Stimulated activated CD4-positive, alpha-beta T cell treated with anti-CD3 and anti-CD28 coated beads, TNF-alpha, amount 100 ng/mL, for 1 hour (primary cell): ENCODE data around the gene FMO4.
"Not testable (repeated sequence)": the region's sequence is repeated elsewhere in the genome, so short reads cannot be mapped to it uniquely, and the experiment has no call there.

Source experiments
- DNase-seq, 3 donors: peaks; one replicate each; pipeline ENCODE4 v3.0.0-alpha.2; 2020; ENCODE audit warnings: low read depth in 3 of 3, low spot score in 1 of 3

FMO4 gene

GRCh38 chr1:171329251-171329650 is 15.3 kb downstream of the FMO4 start:
- DNase-seq, result no peak

DNA sequence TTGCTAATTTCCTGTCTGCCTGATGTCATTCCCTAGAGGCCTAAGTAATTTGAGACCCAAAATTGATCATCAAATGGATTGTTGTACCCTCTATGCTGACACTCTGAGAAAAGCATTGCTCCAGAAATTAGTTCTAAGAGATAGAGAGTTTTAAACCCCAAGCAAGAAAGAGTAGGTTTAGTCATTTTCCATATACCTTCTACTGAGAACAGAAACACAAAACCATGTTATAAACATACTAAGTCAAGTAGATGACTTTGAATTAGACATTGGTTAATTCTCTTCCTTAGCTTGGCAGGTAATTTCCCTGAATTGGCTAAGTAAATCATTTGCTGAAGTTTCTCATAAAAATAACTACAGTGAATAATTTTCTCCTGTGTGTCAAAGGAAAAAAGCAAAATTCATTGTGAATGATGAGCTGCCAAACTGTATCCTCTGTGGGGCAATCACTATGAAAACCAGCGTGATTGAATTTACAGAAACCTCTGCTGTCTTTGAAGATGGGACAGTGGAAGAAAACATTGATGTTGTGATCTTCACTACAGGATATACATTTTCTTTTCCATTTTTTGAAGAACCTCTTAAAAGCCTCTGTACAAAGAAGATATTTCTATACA is 20.1 kb downstream of the FMO4 start:
- DNase-seq, result no peak

- no peak for DNase-seq
Measured at GRCh38 chr1:171335964-171336363, 22.0 kb downstream of the FMO4 start.

- DNase-seq, result not testable (repeated sequence)
Measured at GRCh38 chr1:171339345-171339744, 25.4 kb downstream of the FMO4 start.

- no peak for DNase-seq
Measured at GRCh38 chr1:171343727-171344472, 29.9 kb downstream of the FMO4 start.

DNA sequence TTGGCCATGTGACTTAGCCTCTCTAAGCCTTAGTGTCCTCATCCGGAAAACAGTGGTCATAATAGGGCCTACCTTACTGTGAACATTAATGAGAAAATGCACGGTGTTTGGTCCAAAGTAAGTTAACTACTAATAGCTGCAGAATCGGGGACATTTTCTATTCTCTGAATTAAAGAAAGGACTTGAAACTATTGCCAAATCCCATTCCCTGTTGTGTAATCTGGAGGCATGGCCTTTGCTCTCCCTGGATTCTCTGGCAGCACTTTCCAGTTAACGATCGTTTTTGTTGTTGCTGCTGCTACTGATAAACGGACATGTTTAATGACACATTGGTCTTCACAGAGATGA is 30.5 kb downstream of the FMO4 start:
- DNase-seq, result no peak

- no peak for DNase-seq
Measured at GRCh38 chr1:171345536-171345935, 31.6 kb downstream of the FMO4 start.

DNA sequence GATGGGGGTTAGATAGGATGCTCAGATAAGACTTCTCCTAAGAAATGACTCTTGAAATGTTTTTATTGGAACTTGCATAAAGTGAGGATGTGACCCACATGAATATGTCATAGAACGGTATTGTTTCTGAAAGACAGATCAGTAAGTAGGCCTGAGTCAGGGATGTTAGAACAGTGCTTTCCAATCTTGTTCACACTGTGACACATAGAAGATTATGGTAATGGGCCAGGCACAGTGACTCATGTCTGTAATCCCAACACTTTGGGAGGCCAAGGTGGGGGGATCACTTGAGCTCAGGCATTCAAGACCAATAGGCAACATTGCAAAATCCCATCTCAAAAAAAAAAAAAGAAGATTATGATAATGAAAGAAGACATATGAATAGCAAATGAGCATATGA is 32.9 kb downstream of the FMO4 start:
- no peak for DNase-seq

- no peak for DNase-seq
Measured at GRCh38 chr1:171350594-171350993, 36.6 kb downstream of the FMO4 start.

DNA sequence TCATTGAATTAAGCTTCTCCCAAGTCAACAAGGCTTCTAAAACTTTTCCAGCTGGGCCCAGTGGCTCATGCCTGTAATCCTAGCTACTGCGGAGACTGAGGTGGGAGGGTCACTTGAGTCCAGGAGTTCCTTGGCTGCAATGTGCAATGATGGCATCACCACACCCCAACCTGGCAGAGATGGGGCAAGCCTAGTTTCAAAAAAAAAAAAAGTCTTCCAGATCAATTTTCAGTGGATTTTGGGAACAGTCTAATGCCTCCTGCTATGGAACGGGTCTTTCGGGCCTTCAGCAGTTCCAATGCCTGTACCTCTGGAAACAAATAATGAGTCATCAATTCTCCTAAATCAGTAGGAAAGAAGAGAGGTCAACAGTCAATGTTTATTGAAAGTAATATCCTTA is 38.0 kb downstream of the FMO4 start:
- no peak for DNase-seq

- no peak for DNase-seq
Measured at GRCh38 chr1:171352554-171352953, 38.6 kb downstream of the FMO4 start.

GRCh38 chr1:171355727-171356126 is 41.7 kb downstream of the FMO4 start:
- DNase-seq, result no peak

DNA sequence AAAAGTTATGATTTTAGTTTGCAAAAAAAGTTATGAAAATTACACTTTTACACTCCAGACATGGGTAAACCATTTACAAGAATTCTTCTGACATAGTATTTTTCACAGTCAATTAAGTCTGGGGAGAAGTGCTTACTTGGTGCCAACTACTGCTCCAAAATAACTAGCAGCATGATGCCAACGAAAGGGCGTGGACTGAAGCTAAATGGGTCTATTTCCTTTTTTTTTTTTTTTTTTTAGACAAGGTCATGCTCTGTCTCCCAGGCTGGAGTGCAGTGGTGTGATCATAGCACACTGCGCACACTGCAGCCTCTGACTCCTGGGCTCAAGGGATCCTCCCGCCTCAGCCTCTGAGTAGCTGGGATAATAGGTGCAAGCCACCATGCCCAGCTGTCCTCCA is 43.2 kb downstream of the FMO4 start:
- DNase-seq, result no peak

DNA sequence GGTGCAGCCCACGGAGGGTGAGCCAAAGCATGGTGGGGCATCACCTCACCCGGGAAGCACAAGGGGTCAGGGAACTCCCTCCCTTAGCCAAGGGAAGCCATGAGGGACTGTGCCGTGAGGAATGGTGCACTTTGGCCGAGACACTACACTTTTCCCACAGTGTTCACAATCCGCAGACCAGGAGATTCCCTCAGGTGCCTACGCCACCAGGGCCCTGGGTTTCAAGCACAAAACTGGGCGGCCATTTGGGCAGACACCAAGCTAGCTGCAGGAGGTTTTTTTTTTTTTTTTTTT is 45.3 kb downstream of the FMO4 start:
- DNase-seq, result not testable (repeated sequence)

DNA sequence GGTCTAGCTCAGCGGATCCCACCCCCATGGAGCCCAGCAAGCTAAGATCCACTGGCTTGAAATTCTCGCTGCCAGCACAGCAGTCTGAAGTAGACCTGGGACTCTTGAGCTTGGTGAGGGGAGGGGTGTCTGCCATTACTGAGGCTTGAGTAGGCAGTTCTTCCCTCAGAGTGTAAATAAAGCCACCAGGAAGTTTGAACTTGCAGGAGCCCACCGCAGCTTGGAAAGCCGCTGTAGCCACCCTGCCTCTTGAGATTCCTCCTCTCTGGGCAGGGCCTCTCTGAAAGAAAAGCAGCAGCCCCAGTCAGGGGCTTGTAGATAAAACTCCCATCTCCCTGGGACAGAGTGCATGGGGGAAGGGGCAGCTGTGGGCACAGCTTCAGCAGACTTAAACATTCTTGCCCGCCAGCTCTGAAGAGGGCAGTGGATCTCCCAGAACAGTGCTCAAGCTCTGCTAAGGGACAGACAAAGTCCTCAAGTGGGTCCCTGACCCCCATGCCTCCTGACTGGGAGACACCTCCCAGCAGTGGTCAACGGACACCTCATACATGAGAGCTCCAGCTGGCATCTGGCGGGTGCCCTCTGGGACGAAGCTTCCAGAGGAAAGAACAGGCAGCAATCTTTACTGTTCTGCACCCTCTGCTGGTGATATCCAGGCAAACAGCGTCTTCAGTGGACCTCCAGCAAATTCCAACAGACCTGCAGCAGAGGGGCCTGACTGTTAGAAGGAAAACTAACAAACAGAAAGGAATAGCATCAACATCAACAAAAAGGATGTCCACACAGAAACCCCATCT is 45.9 kb downstream of the FMO4 start:
- DNase-seq, result not testable (repeated sequence)

DNA sequence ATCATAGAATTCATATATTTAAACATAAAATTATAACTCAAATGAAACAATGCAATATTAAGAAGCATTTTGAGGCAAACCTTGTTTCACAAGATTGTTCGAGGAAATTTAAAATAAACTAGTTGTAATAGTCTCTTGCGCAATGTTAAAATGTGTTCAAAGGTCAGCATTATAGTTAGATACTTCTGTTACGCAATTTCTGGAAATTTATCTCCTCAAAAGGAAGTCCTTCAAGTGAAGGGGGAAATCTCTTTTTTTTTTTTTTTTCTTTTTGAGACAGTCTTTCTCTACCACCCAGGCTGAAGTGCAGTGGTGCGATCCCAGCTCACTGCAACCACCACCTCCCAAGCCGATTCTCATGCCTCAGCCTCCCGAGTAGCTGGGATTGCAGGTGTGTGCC is 52.1 kb downstream of the FMO4 start:
- no peak for DNase-seq

DNA sequence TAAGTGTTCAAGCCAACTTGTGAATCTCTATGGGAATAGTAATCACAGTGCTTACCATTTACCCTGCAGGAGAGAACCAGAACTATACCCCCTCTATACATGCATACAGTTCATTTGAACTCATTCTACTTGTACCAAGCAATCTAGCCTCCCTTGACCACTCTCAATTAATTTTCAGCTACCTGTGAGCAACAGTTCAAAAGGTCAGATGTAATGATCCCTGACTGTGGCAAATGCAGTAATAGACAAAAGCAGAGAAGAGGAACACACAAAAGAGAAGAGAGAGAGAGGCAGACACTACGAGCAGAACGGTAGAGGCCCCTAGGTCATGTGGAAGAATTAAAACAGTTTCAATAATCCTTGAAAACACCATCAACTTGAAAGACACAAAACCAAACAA is 52.8 kb downstream of the FMO4 start:
- DNase-seq, result no peak

DNA sequence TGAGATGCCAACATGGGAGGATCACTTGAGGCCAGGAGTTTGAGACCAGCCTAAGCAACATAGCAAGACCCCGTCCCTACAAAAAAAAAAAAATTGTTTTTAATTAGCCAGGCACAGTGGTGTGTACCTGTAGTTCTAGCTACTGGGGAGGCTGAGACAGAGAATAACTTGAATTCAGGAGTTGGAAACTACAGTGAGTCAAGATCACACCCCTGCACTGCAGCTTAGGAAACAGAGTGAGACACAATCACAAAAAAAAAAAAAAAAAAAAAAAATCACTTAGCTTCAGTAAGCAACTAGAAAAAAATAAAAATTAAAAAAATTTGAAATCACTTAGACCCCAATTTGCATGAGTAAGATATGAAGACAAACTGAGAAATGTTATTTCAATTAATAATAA is 53.5 kb downstream of the FMO4 start:
- no peak for DNase-seq

DNA sequence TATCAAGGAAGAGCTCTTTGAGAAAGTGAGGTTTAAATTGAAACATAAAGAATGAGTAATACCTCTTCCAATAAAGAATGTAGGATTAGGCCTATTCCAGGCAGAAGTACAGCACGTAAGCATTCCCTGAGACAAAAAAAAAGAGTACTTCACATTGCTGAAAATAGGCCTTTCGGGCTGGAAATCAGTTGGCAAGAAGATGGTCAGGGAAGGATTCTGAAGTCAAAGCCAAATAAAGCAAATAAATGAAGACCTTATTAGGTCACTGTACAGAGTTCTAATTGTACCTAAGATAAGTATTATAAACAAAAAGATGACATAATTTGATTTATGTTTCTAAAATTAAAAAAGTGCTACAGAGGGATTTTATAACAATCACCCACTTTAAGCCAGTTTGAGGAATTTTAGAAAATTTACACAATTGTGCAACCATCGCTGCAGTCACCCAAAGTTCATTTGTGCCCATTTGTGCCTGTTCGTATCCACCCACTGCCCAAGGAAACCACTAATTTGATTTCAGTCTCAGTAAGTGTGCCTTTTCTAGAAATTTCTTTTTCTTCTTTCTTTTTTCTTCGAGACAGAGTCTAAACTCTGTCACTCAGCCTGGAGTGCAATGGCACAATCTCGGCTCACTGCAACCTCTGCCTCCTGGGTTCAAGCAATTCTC is 58.6 kb downstream of the FMO4 start:
- DNase-seq, result no peak

DNA sequence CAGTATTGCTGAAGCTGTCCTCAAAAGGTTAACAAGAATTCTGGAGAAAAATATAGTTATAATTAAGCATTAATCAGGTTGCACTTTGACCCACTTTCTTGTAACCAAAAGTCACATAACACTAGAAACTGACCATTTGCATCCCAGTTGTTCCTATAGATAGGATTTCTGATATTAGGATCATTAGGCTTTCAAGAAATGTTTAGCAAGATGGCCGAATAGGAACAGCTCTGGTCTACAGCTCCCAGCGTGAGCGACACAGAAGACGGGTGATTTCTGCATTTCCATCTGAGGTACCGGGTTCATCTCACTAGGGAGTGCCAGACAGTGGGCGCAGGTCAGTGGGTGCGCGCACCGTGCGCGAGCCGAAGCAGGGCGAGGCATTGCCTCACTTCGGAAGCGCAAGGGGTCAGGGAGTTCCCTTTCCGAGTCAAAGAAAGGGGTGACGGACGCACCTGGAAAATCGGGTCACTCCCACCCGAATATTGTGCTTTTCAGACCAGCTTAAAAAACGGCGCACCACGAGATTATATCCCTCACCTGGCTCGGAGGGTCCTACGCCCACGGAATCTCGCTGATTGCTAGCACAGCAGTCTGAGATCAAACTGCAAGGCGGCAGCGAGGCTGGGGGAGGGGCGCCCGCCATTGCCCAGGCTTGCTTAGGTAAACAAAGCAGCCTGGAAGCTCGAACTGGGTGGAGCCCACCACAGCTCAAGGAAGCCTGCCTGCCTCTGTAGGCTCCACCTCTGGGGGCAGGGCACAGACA is 59.6 kb downstream of the FMO4 start:
- not testable (repeated sequence) for DNase-seq

GRCh38 chr1:171379846-171380245 is 65.9 kb downstream of the FMO4 start:
- DNase-seq, result no peak
